GM23338 (cell line): Measurements from ENCODE around the gene MED27. TPM values are rescaled to one million over a fixed set of nuclear protein-coding genes. Genes with fewer than 3 reads are reported as not detected.

ENCODE experiments used
- ATAC-seq: fragments of 200-7000 bp; cut with Tn5 transposase; 3 replicates; pipeline ENCODE4 v1.9.1; 2020
- DNase-seq: peaks from one replicate; pipeline ENCODE4 v3.0.0-alpha.2; 2015; ENCODE audit warnings: low spot score
- H2AFZ ChIP-seq: fragments of 200-600 bp; sonication (generic); 2 replicates; pipeline ENCODE4 v1.8.0; 2016; ENCODE audit warnings: antibody characterized with exemption, mild to moderate bottlenecking, moderate library complexity
- H3F3A ChIP-seq: fragments of 200-600 bp; sonication (generic); replicated peaks from 2 replicates; pipeline ENCODE4 v1.8.0; 2017; ENCODE audit warnings: antibody characterized with exemption, mixed run types, low read depth
- H3K27ac ChIP-seq: fragments of 200-600 bp; sonication (generic); 2 replicates; pipeline ENCODE4 v1.6.1; 2016; ENCODE audit warnings: low read depth
- H3K27me3 ChIP-seq: fragments of 200-600 bp; sonication (generic); 2 replicates; pipeline ENCODE4 v1.8.0; 2016; ENCODE audit warnings: mild to moderate bottlenecking, mixed run types, moderate library complexity; ENCODE audit not compliant: insufficient read depth
- H3K36me3 ChIP-seq: fragments of 200-600 bp; sonication (generic); 2 replicates; pipeline ENCODE4 v1.8.0; 2016; ENCODE audit warnings: mild to moderate bottlenecking; ENCODE audit not compliant: insufficient read depth
- H3K4me1 ChIP-seq: fragments of 200-600 bp; sonication (generic); 2 replicates; pipeline ENCODE4 v1.8.0; 2016; ENCODE audit warnings: mild to moderate bottlenecking, moderate library complexity; ENCODE audit not compliant: insufficient read depth
- H3K4me2 ChIP-seq: fragments of 200-600 bp; sonication (generic); 2 replicates; pipeline ENCODE4 v1.7.1; 2017; ENCODE audit warnings: mixed run types
- H3K4me3 ChIP-seq: fragments of 200-600 bp; sonication (generic); 2 replicates; pipeline ENCODE4 v1.6.1; 2016; ENCODE audit warnings: mixed run types
- H3K79me2 ChIP-seq: fragments of 200-600 bp; sonication (generic); replicated peaks from 2 replicates; pipeline ENCODE4 v1.8.0; 2017; ENCODE audit warnings: mild to moderate bottlenecking; ENCODE audit not compliant: insufficient read depth
- H3K9me2 ChIP-seq: fragments of 200-600 bp; sonication (generic); 2 replicates; pipeline ENCODE4 v1.8.0; 2017; ENCODE audit not compliant: insufficient read depth
- H4K20me1 ChIP-seq: fragments of 200-600 bp; sonication (generic); replicated peaks from 2 replicates; pipeline ENCODE4 v1.8.0; 2017; ENCODE audit warnings: mild to moderate bottlenecking; ENCODE audit not compliant: insufficient read depth
- H3K27ac Mint-ChIP-seq: 2 replicates; pipeline ENCODE4 v1.8.0; 2020; ENCODE audit warnings: inconsistent platforms, mild to moderate bottlenecking, moderate library complexity, mixed read lengths
- H3K27me3 Mint-ChIP-seq: 3 replicates; pipeline ENCODE4 v1.8.0; 2022; ENCODE audit warnings: low read depth, mild to moderate bottlenecking, moderate library complexity, mixed read lengths, inconsistent platforms; ENCODE audit not compliant: insufficient read depth, poor library complexity
- H3K36me3 Mint-ChIP-seq: 3 replicates; pipeline ENCODE4 v1.8.0; 2021; ENCODE audit warnings: low read depth, mild to moderate bottlenecking, inconsistent platforms, moderate library complexity, mixed read lengths
- H3K4me1 Mint-ChIP-seq: 3 replicates; pipeline ENCODE4 v1.8.0; 2020; ENCODE audit warnings: mild to moderate bottlenecking, inconsistent platforms, mixed read lengths
- H3K4me3 Mint-ChIP-seq: 3 replicates; pipeline ENCODE4 v1.8.0; 2021; ENCODE audit warnings: moderate library complexity, mild to moderate bottlenecking, inconsistent platforms, mixed read lengths
- H3K9me3 Mint-ChIP-seq: 3 replicates; pipeline ENCODE4 v1.8.0; 2020; ENCODE audit warnings: moderate library complexity, mild to moderate bottlenecking, inconsistent platforms, mixed read lengths
- CREB1 ChIP-seq: fragments of 250-450 bp; sonication (Bioruptor Pico); IDR thresholded peaks from 2 replicates; pipeline ENCODE4 v1.5.0; 2020; ENCODE audit warnings: low read depth, mild to moderate bottlenecking, moderate library complexity
- JUNB ChIP-seq: IDR thresholded peaks from one replicate; pipeline ENCODE4 v1.6.1; 2016; ENCODE audit warnings: antibody characterized with exemption; ENCODE audit not compliant: unreplicated experiment
- polyA plus RNA-seq: library from polyadenylated mRNA; unstranded; fragments of >200 nt; fragmentation: Nextera tagmentation; extraction: Ambion mirVana; gene quantifications from 2 replicates; pipeline ENCODE4 v1.2.1, GENCODE V29; 2016
- total RNA-seq: library from RNA; depleted of rRNA; stranded (reverse); fragments of >200 nt; shearing (Covaris generic); gene quantifications from 2 replicates; pipeline ENCODE4 v1.2.3, GENCODE V29; 2014
- TF ChIP-seq, protein P1 (sequence below): fragments of 250-450 bp; sonication (Bioruptor Pico); IDR thresholded peaks from 2 replicates; pipeline ENCODE4 v1.5.0; 2020; ENCODE audit warnings: mild to moderate bottlenecking, moderate library complexity
- TF ChIP-seq, protein P2 (sequence below), 2 experiments: fragments of 200-600 bp in 1 of 2; sonication (generic) in 1 of 2; conservative IDR thresholded peaks; 2 replicates each; pipeline versions ENCODE4 v1.5.1 to v1.6.1; 2016 to 2017; ENCODE audit warnings: antibody characterized with exemption in 2 of 2, low read depth in 2 of 2, mild to moderate bottlenecking in 2 of 2, moderate library complexity in 1 of 2

MED27 gene
- total and polyA plus RNA-seq, 2 experiments from 2014 or later: 30.6 to 35.0 TPM

DNA sequence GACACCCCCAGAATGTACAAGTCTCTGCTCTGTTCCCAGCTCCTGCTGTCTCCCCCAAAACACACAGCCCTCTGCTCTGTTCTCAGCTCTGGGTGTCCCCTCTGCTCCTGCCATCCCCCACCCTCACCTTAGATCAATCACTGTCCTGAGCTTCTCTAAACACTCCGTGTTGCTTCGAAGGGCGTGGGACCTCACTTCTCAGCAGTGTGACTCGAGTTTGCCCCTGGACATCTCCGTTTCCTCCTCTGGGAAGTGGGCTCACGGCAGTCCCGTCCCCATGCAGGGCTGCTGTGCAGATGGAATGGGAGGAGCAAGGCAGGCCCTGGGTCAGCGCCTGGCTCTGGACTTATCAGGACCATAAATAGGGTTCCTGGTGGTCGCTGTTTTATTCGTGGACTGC, 241.8 kb downstream of the MED27 start (continued):
- no peak for TF ChIP-seq CREB1 (CRISPR knock-in tag)
- TF ChIP-seq, protein P1, sequence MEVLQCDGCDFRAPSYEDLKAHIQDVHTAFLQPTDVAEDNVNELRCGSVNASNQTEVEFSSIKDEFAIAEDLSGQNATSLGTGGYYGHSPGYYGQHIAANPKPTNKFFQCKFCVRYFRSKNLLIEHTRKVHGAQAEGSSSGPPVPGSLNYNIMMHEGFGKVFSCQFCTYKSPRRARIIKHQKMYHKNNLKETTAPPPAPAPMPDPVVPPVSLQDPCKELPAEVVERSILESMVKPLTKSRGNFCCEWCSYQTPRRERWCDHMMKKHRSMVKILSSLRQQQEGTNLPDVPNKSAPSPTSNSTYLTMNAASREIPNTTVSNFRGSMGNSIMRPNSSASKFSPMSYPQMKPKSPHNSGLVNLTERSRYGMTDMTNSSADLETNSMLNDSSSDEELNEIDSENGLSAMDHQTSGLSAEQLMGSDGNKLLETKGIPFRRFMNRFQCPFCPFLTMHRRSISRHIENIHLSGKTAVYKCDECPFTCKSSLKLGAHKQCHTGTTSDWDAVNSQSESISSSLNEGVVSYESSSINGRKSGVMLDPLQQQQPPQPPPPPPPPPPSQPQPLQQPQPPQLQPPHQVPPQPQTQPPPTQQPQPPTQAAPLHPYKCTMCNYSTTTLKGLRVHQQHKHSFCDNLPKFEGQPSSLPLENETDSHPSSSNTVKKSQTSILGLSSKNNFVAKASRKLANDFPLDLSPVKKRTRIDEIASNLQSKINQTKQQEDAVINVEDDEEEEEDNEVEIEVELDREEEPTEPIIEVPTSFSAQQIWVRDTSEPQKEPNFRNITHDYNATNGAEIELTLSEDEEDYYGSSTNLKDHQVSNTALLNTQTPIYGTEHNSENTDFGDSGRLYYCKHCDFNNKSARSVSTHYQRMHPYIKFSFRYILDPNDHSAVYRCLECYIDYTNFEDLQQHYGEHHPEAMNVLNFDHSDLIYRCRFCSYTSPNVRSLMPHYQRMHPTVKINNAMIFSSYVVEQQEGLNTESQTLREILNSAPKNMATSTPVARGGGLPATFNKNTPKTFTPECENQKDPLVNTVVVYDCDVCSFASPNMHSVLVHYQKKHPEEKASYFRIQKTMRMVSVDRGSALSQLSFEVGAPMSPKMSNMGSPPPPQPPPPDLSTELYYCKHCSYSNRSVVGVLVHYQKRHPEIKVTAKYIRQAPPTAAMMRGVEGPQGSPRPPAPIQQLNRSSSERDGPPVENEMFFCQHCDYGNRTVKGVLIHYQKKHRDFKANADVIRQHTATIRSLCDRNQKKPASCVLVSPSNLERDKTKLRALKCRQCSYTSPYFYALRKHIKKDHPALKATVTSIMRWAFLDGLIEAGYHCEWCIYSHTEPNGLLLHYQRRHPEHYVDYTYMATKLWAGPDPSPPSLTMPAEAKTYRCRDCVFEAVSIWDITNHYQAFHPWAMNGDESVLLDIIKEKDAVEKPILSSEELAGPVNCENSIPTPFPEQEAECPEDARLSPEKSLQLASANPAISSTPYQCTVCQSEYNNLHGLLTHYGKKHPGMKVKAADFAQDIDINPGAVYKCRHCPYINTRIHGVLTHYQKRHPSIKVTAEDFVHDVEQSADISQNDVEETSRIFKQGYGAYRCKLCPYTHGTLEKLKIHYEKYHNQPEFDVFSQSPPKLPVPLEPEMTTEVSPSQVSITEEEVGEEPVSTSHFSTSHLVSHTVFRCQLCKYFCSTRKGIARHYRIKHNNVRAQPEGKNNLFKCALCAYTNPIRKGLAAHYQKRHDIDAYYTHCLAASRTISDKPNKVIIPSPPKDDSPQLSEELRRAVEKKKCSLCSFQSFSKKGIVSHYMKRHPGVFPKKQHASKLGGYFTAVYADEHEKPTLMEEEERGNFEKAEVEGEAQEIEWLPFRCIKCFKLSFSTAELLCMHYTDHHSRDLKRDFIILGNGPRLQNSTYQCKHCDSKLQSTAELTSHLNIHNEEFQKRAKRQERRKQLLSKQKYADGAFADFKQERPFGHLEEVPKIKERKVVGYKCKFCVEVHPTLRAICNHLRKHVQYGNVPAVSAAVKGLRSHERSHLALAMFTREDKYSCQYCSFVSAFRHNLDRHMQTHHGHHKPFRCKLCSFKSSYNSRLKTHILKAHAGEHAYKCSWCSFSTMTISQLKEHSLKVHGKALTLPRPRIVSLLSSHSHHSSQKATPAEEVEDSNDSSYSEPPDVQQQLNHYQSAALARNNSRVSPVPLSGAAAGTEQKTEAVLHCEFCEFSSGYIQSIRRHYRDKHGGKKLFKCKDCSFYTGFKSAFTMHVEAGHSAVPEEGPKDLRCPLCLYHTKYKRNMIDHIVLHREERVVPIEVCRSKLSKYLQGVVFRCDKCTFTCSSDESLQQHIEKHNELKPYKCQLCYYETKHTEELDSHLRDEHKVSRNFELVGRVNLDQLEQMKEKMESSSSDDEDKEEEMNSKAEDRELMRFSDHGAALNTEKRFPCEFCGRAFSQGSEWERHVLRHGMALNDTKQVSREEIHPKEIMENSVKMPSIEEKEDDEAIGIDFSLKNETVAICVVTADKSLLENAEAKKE (CRISPR knock-in tag): no peak

DNA sequence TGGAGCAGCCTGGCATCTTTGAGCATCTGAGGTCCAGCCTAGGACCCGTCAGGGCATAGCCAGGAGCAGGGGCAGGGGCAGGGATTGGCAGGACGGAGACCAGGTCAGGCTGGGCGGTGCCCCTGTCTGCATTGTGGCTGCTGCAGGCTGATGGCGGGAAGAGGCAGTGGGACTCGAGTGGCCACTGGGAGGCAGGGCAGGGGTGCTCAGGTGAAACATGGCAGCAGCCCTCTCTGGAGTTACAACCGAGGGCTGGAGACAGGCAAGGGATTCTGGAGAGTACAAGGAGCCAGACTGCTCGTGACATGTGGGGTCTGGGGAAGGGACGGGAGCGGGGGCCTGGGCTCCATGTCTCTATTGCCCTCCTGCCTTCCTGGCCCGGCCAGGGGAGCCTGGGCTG, 242.4 kb downstream of the MED27 start:
- H3F3A ChIP-seq: no peaks in the 10 kb centered on the region
- no peak overlapping the region for H3K4me2 ChIP-seq
- H3K36me3 ChIP-seq: no peaks in the 10 kb centered on the region
- Mint-ChIP-seq H3K27ac (no peak overlapping the region), H3K9me3 (peaks cover 9% of the 10 kb centered on the region), H3K36me3 (0 out of 3 replicates have a peak, but pooled peaks cover 3% of the 10 kb centered on the region), H3K4me1 (peaks cover 13% of the 10 kb centered on the region), H3K27me3 (peaks cover 8% of the 10 kb centered on the region), H3K4me3 (no peak overlapping the region)
- no peaks in the 10 kb centered on the region for H3K79me2 ChIP-seq
- TF ChIP-seq JUNB: no peak
- TF ChIP-seq, protein P2, sequence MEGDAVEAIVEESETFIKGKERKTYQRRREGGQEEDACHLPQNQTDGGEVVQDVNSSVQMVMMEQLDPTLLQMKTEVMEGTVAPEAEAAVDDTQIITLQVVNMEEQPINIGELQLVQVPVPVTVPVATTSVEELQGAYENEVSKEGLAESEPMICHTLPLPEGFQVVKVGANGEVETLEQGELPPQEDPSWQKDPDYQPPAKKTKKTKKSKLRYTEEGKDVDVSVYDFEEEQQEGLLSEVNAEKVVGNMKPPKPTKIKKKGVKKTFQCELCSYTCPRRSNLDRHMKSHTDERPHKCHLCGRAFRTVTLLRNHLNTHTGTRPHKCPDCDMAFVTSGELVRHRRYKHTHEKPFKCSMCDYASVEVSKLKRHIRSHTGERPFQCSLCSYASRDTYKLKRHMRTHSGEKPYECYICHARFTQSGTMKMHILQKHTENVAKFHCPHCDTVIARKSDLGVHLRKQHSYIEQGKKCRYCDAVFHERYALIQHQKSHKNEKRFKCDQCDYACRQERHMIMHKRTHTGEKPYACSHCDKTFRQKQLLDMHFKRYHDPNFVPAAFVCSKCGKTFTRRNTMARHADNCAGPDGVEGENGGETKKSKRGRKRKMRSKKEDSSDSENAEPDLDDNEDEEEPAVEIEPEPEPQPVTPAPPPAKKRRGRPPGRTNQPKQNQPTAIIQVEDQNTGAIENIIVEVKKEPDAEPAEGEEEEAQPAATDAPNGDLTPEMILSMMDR (conservative IDR thresholded peaks at IDR 0.05; ENCODE audit: low read depth in 2 of 2): peak; percentile 33 to 74
- no peaks in the 10 kb centered on the region for H3K27me3 ChIP-seq
- peak; percentile 72 for ATAC-seq
- H3K27ac ChIP-seq: no peak overlapping the region
- H3K4me1 ChIP-seq: peaks cover 7% of the 10 kb centered on the region; the same call in 1 of the 2 replicates
- H3K4me3 ChIP-seq: no peak overlapping the region
- no peak overlapping the region for H2AFZ ChIP-seq
- no peaks in the 10 kb centered on the region for H3K9me2 ChIP-seq
- DNase-seq: peak; percentile 61
- H4K20me1 ChIP-seq: no peaks in the 10 kb centered on the region
